Loucy (cell line): ENCODE results near the gene RIMS1.

Experiments used
- CTCF ChIP-seq: fragments of 200-600 bp; sonication (generic); conservative IDR thresholded peaks from 2 replicates; pipeline ENCODE4 v1.5.1; 2014; ENCODE audit warnings: mild to moderate bottlenecking, antibody characterized with exemption, low read length
- EZH2phosphoT487 ChIP-seq: fragments of 200-600 bp; IDR thresholded peaks from 2 replicates; pipeline ENCODE4 v1.6.1; 2018; ENCODE audit warnings: antibody characterized with exemption, mild to moderate bottlenecking, moderate library complexity, borderline replicate concordance

- TF ChIP-seq CTCF (no peak), EZH2phosphoT487 (no peak)
Observed at GRCh38 chr6:72132427-72132826, 246.1 kb downstream of the RIMS1 start.
